Uterus (tissue), 4 donors: ENCODE results near the gene ZNF331. TPM values are rescaled to one million over a fixed set of nuclear protein-coding genes. Genes with fewer than 3 reads are reported as not detected.
A peak's percentile ranks its signal among the peaks of the same experiment; 100 is the strongest.
"Not testable (repeated sequence)": the region's sequence is repeated elsewhere in the genome, so short reads cannot be mapped to it uniquely, and the experiment has no call there.

ENCODE experiments used
- DNase-seq, 2 donors: peaks; one replicate each; pipeline ENCODE4 v3.0.0-alpha.2; 2019 to 2020
- H3K27ac ChIP-seq, 2 donors: fragments of 200-600 bp; sonication (generic); 1 replicate in 1 of 2; 2 replicates in 1 of 2; pipeline ENCODE4 v1.5.1; 2016 to 2018
- H3K27me3 ChIP-seq, 2 donors: fragments of 200-600 bp; sonication (generic); one replicate each; pipeline ENCODE4 v1.5.1; 2018 to 2019; ENCODE audit warnings: control low read depth in 1 of 2
- H3K36me3 ChIP-seq, 2 donors: fragments of 200-600 bp; sonication (generic); one replicate each; pipeline ENCODE4 v1.5.1; 2019; ENCODE audit warnings: control low read depth in 1 of 2
- H3K4me1 ChIP-seq, 2 donors: fragments of 200-600 bp; sonication (generic); one replicate each; pipeline ENCODE4 v1.5.1; 2018 to 2019; ENCODE audit warnings: control low read depth in 1 of 2
- H3K4me3 ChIP-seq, 2 donors: fragments of 200-600 bp; sonication (generic); 1 replicate in 1 of 2; 2 replicates in 1 of 2; pipeline ENCODE4 v1.5.1; 2018 to 2019; ENCODE audit warnings: mild to moderate bottlenecking in 1 of 2
- H3K9me3 ChIP-seq, 2 donors: fragments of 200-600 bp; sonication (generic); one replicate each; pipeline ENCODE4 v1.5.1; 2019; ENCODE audit warnings: control low read depth in 1 of 2
- POLR2A ChIP-seq, 2 donors: fragments of 450-650 bp; IDR thresholded peaks; one replicate each; pipeline ENCODE4 v1.6.1; 2016; ENCODE audit warnings: antibody characterized with exemption in 2 of 2, mild to moderate bottlenecking in 1 of 2, moderate library complexity in 1 of 2
- intact Hi-C: fragments of 100-400 bp; cut with DNase I; formaldehyde crosslinking; loops from one replicate; pipeline ENCODE4 v1.15.1; 2023; ENCODE audit warnings: low total_unique reads
- total RNA-seq, 4 donors: library from RNA; depleted of rRNA in 3 of 4; stranded (reverse); fragments of >200 nt in 3 of 4; gene quantifications; one replicate each; pipeline versions ENCODE4 v1.1.0 to v1.2.4, GENCODE V29; 2014 to 2023
- TF ChIP-seq, protein P1 (sequence below), 4 experiments: fragments of 200-600 bp in 2 of 4; fragments of 450-650 bp in 2 of 4; sonication (generic) in 2 of 4; IDR thresholded peaks; one replicate each; pipeline ENCODE4 v1.5.1; 2016 to 2019; ENCODE audit warnings: antibody characterized with exemption in 4 of 4, mild to moderate bottlenecking in 2 of 4, moderate library complexity in 1 of 4
- donor health status: DM: yes; HTN: yes; CAD: no.

The ZNF331 gene
- total RNA-seq, 4 donors from 2014 or later, result 9.4 to 39.0 (median 17.0) TPM

DNA sequence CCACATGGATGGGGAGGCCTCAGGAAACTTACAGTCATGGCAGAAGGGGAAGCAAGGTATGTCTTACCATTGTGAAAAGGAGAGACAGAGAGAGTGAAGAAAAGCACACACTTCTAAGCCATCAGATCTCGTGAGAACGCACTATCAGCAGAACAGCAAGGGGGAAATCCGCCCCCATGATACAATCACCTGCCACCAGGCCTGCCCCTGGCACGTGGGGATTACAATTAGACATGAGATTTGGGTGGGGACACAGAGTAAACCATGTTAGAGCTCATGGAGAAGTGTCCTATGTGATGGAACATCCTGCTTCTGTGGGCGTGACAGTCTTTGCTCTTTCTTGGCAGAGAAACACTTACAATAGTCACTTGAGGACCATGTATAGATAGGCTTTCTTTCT lies 28.1 kb upstream of the ZNF331 start:
- Histone ChIP-seq H3K27me3 (no peaks in the 10 kb centered on the region), H3K9me3 (no peaks in the 10 kb centered on the region), H3K36me3 (no peaks in the 10 kb centered on the region), H3K4me1 (no peaks in the 10 kb centered on the region), H3K27ac (no peak overlapping the region), H3K4me3 (no peak overlapping the region)
- TF ChIP-seq POLR2A (IDR thresholded peaks at IDR 0.05), result no peak
- TF ChIP-seq, protein P1, sequence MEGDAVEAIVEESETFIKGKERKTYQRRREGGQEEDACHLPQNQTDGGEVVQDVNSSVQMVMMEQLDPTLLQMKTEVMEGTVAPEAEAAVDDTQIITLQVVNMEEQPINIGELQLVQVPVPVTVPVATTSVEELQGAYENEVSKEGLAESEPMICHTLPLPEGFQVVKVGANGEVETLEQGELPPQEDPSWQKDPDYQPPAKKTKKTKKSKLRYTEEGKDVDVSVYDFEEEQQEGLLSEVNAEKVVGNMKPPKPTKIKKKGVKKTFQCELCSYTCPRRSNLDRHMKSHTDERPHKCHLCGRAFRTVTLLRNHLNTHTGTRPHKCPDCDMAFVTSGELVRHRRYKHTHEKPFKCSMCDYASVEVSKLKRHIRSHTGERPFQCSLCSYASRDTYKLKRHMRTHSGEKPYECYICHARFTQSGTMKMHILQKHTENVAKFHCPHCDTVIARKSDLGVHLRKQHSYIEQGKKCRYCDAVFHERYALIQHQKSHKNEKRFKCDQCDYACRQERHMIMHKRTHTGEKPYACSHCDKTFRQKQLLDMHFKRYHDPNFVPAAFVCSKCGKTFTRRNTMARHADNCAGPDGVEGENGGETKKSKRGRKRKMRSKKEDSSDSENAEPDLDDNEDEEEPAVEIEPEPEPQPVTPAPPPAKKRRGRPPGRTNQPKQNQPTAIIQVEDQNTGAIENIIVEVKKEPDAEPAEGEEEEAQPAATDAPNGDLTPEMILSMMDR (IDR thresholded peaks at IDR 0.05), result no peak
- intact Hi-C loops, result no loop called here
- DNase-seq, result no peak

DNA sequence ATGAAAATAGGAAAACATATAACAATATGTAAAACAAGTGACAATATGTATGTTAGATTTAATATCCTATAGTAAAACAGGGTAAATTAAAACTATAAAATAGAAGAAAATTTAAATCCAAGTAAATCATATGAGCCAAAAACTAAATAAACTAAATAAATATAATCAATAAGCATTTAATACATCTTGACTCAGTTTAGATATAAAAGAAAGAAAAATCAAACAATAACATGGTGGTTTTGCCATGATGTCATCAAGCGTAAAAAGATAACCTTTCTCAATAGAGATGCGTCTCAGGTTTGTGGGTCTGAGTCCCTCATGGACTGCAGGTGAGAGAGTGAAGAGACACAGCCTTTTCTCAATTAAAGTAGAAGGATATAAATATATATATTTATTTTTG lies 26.6 kb upstream of the ZNF331 start:
- intact Hi-C loops, result no loop called here
- no peaks in the 10 kb centered on the region for H3K9me3 ChIP-seq
- no peaks in the 10 kb centered on the region for H3K27me3 ChIP-seq
- H3K36me3 ChIP-seq, result no peaks in the 10 kb centered on the region
- H3K4me1 ChIP-seq, result no peaks in the 10 kb centered on the region
- H3K4me3 ChIP-seq, result no peak overlapping the region
- DNase-seq, result no peak
- no peak overlapping the region for H3K27ac ChIP-seq
- TF ChIP-seq, protein P1 (IDR thresholded peaks at IDR 0.05), result no peak
- no peak for TF ChIP-seq POLR2A (IDR thresholded peaks at IDR 0.05)

DNA sequence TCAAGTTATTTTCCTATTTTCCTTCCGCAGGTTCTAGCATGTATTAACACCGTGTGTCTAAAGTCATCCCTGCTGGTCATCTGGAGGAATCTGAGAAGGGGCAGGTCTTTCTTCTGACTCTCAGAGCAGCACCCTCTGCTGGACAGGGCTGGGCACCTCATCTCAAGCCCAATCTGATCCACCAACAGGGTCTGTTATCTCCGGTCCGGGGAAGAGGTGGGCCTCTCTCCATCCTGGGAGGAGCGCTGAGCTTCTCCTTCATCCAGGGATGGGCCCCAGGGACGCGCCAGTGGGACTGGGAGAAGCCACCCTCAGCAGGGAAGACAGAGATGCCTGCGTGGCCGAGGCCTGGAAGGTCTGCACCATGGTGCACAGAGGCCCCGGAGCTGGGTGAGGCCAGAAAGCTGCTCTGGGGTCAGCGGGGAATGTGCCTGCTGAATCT lies 26.0 kb upstream of the ZNF331 start:
- no peaks in the 10 kb centered on the region for H3K27me3 ChIP-seq

DNA sequence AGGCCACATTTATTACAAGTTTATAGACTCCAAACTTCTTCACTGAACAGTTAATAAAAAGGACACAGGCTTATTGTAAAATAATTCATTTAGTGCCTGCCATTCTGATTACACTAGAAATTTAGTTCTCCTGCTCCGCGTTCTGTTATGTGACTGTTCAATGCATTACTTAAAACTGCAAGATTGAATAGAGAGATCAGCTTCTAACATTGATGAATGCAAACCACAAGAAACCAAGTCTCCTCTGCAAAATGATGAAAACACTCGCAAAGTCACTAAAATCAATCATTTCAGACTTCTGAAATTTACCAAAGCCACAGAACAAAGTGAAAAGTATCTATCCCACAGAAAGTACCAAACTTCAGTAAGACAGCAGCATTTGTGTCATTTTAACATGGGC lies 22.9 kb upstream of the ZNF331 start:
- H3K27ac ChIP-seq, H3K4me3 ChIP-seq, DNase-seq, intact Hi-C loops, H3K9me3 ChIP-seq, H3K36me3 ChIP-seq, H3K4me1 ChIP-seq, H3K27me3 ChIP-seq: not testable (repeated sequence)

More for the DNA sequence above, 26.0 kb upstream of the ZNF331 start:
- no peak overlapping the region for H3K27ac ChIP-seq
- DNase-seq, result peak; percentile 56 to 65
- H3K4me3 ChIP-seq, result no peak overlapping the region
- H3K36me3 ChIP-seq, result no peaks in the 10 kb centered on the region
- intact Hi-C loops, result no loop called here
- TF ChIP-seq, protein P1 (IDR thresholded peaks at IDR 0.05), result peak; percentile 54 to 68 (median 66)
- no peak for TF ChIP-seq POLR2A (IDR thresholded peaks at IDR 0.05)
- no peaks in the 10 kb centered on the region for H3K9me3 ChIP-seq
- no peaks in the 10 kb centered on the region for H3K4me1 ChIP-seq

DNA sequence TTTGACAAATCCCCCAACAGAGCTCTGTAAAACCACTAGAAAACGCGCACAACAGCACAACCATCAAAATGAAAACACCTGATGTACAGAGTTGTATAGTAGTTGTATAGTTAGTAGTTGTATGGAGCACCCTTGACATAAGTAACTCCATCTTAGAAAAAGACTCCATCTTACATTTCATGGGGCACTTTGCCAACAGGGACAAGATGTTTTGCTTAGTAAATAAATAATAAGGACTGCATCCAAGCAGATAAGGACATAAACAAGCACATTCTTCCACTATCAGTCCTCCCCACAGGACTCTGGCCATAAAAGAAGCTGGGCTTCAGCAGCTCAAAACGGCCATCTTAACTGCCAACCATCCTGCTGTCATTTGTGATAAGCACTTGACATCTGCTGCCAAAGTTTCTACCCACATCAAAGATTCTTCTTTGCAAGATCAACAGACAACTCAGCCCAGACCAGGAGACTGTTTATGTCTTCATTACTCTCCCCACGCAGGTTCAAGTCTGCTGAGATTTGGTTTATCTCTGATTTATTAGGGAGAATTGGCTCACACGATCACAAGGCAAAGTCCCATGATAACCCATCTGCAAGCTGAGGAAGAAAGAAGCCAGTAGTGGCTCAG lies 20.7 kb upstream of the ZNF331 start:
- H3K36me3 ChIP-seq, result no peaks in the 10 kb centered on the region
- no peak for TF ChIP-seq POLR2A (IDR thresholded peaks at IDR 0.05)
- TF ChIP-seq, protein P1 (IDR thresholded peaks at IDR 0.05), result no peak
- intact Hi-C loops, result no loop called here

More for the DNA sequence above, 20.7 kb upstream of the ZNF331 start:
- Histone ChIP-seq H3K4me1 (peaks cover 0 to 5% of the 10 kb centered on the region in 2 donors), H3K27me3 (no peaks in the 10 kb centered on the region), H3K27ac (no peak overlapping the region), H3K4me3 (no peak overlapping the region), H3K9me3 (no peaks in the 10 kb centered on the region)
- DNase-seq, result no peak
